C4-2B (cell line): ENCODE results near the gene TGFA.

Source experiments
- ZFX ChIP-seq: fragments of 450-650 bp; IDR thresholded peaks from 2 replicates; pipeline ENCODE4 v1.6.1; 2017
- TF ChIP-seq, protein P1 (sequence below): fragments of 450-650 bp; conservative IDR thresholded peaks from 2 replicates; pipeline ENCODE4 v1.5.1; 2017; ENCODE audit warnings: mild to moderate bottlenecking

GRCh38 chr2:70523996-70524965, 29.3 kb downstream of the TGFA start:
- TF ChIP-seq, protein P1, sequence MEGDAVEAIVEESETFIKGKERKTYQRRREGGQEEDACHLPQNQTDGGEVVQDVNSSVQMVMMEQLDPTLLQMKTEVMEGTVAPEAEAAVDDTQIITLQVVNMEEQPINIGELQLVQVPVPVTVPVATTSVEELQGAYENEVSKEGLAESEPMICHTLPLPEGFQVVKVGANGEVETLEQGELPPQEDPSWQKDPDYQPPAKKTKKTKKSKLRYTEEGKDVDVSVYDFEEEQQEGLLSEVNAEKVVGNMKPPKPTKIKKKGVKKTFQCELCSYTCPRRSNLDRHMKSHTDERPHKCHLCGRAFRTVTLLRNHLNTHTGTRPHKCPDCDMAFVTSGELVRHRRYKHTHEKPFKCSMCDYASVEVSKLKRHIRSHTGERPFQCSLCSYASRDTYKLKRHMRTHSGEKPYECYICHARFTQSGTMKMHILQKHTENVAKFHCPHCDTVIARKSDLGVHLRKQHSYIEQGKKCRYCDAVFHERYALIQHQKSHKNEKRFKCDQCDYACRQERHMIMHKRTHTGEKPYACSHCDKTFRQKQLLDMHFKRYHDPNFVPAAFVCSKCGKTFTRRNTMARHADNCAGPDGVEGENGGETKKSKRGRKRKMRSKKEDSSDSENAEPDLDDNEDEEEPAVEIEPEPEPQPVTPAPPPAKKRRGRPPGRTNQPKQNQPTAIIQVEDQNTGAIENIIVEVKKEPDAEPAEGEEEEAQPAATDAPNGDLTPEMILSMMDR = no peak
- no peak for TF ChIP-seq ZFX
